ENCODE results near the gene ILKAP.
A peak's percentile ranks its signal among the peaks of the same experiment; 100 is the strongest.

ILKAP gene

DNA sequence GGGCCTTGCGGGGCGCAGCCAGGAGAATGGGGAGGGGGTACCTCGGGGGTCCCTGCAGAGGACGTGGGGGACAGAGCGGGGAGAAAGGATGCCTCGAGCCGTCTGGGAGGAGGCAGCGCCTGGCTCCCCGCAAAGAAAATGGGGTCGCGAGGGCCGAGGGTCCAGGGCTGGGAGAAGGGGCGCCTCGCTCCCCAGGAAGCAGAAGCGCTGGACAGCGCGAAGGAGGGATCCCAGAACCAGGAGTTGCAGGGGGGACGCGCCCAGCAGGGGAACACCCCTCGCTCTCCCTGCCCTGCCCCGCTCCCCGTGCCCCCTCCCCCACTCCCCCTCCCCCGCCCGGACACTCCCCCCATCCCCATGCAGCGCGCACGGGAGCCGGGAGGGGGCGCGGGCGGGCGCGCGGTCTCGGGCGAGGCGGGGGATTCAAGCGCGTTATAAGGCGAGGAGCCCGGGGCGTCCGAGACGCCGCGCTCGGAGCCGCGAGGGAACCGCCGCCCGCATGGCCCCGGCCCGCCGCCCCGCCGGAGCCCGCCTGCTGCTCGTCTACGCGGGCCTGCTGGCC is 44.9 kb downstream of the ILKAP start, which contains the start of gene ERFE:
ERFE (plus strand) TSS at position 462 of the 562 bp plus-strand sequence; CDS start at position 500, 38 bp downstream.
- ATAC-seq, result peak; percentile 60

DNA sequence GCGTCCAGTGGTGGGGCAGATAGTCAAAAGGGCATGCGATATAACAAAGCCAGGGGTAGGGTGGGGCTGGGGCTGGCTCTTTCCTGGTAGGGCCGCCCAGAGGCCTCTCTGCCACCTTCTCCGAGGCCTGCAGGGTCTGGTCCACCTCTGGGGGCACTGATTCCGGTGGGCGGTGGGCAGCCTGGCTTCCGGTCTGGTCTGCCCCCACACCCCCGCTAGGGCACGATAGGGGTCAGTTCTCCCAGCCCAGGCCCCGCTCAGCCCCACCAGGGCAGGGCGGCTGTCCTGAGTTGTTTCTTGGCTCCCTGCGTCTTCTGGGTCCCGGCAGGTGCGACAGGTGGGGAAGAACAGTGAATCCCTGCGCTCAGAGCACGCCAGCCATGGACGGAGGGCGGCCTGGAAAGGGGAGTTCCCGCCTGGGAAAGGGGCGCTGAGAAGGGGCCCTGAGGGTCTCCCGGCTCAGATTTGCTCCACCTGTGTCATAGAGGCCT is 45.4 kb downstream of the ILKAP start:
- ATAC-seq, result no peak
- no peak for DNase-seq
- peaks cover 17% of the 10 kb centered on the region for H3K27me3 Mint-ChIP-seq
- H3K9me3 Mint-ChIP-seq, result no peaks in the 10 kb centered on the region
- H3K27ac Mint-ChIP-seq, result no peak overlapping the region
- peaks cover 5% of the 10 kb centered on the region for H3K4me1 Mint-ChIP-seq
- H3K36me3 Mint-ChIP-seq (ENCODE audit: low read depth), result no peaks in the 10 kb centered on the region
- H3K4me3 Mint-ChIP-seq, result no peak overlapping the region

More for the DNA sequence above, 44.9 kb downstream of the ILKAP start, which contains the start of gene ERFE:
- H3K4me1 Mint-ChIP-seq, result peaks cover 5% of the 10 kb centered on the region
- H3K27ac Mint-ChIP-seq, result no peak within 1 kb of the TSS
- H3K36me3 Mint-ChIP-seq (ENCODE audit: low read depth), result no peaks in the 10 kb centered on the region
- H3K4me3 Mint-ChIP-seq, result peak within 1 kb of the TSS; percentile 43
- H3K27me3 Mint-ChIP-seq, result peaks cover 20% of the 10 kb centered on the region
- no peaks in the 10 kb centered on the region for H3K9me3 Mint-ChIP-seq
- peak; percentile 70 for DNase-seq

DNA sequence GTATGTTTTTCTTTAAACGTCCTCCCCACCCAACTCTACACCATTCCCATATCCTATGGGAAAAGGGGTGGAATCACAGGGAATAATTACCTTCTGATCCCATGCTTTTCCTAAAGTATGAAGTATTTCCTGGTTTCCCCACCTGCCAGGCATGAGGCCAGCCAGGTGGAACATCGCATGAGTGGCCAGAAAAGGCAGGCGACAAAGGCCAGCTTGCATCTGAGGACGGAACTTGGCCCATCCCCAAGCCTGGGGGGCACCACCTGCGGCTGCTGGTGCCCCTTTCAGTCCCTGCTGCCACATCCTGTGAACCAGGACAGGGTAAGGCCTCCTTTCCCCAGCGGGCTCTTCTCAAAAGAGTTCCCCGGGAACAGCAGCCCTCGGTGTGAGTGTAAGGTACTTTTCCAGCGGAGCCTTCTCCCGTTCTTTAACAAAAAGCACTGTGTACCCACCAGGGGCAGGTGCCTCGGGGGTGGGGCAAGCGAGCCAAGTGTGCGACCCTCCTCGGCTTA is 45.9 kb downstream of the ILKAP start:
- Mint-ChIP-seq H3K27me3 (peaks cover 17% of the 10 kb centered on the region), H3K9me3 (no peaks in the 10 kb centered on the region), H3K4me1 (peaks cover 5% of the 10 kb centered on the region), H3K36me3 (ENCODE audit: low read depth) (no peaks in the 10 kb centered on the region), H3K4me3 (no peak overlapping the region), H3K27ac (no peak overlapping the region)
- no peak for ATAC-seq
- no peak for DNase-seq

DNA sequence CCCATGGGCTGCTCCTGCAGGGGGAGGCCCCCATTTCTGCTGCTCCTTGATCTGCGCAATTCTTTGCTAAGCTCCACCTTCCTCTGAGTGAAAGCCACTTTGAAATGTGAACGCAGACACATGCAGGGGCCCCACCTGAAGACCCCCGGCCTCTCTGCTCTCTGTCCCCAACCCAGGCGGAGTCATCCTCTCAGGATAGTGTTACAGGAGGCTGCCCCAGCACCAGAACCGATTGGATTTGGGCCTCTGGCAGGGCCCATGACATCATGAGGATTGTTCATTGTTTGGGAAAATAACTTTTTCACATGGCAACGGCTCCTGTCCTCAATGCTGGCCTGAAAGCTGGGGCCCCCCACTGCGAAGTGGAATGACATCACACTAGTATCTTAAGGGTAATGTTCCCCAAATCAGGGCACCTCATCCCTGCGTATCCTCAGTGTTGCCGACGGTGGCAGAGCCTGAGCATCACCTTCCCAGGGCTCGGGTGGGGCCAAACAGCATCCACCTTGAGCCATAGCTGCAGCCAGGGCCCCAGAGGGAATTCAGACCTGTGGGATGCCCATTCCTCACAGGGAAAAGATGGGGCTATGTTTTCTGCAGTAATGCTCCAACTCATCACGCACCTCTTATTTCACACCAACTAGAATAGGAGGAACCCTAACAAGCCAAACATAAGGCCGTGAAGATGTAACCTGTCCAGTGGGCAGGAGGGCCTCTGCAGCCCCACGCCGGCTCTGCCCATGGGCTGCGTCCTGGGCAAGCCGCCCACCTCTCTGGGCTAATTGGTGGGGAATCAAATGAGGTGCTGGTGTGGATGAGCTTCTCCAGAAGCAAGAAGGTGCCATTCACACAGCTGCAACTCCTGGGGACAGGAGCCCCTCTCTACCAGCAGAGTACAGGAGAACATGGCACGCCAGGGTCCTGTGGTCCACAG is 47.5 kb downstream of the ILKAP start:
- ATAC-seq (no peak), DNase-seq (no peak)
- no peak overlapping the region for H3K4me3 Mint-ChIP-seq
- H3K4me1 Mint-ChIP-seq, result peaks cover 5% of the 10 kb centered on the region
- no peaks in the 10 kb centered on the region for H3K36me3 Mint-ChIP-seq (ENCODE audit: low read depth)
- H3K27me3 Mint-ChIP-seq, result peaks cover 16% of the 10 kb centered on the region
- no peak overlapping the region for H3K27ac Mint-ChIP-seq
- no peaks in the 10 kb centered on the region for H3K9me3 Mint-ChIP-seq

DNA sequence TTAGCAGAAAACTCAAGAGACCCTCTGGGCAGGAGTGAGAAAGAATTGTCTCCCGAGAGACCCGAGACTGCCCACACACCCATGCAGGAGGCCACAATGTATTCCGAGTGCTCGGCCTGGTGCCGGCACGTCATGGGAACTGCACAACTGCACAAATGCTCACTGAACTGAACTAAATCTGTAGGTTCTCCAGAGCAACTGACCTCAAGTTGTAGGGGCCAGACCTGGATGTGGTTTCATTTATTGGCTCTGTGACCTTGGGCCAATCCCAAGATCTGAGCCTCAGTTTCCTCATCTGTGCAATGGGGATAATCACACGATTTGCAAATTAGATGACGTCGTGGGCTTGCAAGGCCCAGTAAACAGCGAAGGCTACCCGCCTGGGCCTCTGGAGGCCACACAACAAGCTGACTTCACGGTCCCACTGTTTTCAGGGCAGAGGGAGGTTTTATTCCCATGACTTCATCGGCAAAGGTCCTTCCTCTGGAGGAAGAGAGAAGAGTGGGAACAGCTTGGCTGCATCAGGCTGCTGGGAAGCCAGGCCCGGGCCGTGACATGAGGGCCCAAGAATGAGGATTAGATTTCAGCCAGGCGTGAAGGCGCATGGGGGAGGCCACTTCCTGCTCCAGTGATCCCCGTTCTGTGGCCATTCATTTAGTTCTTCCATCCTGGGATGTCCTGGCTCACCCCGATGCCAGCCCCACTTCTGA is 48.3 kb downstream of the ILKAP start:
- Mint-ChIP-seq H3K4me1 (peaks cover 5% of the 10 kb centered on the region), H3K4me3 (no peak overlapping the region), H3K36me3 (ENCODE audit: low read depth) (no peaks in the 10 kb centered on the region), H3K27me3 (peaks cover 10% of the 10 kb centered on the region), H3K9me3 (no peaks in the 10 kb centered on the region), H3K27ac (no peak overlapping the region)
- ATAC-seq (no peak), DNase-seq (no peak)

DNA sequence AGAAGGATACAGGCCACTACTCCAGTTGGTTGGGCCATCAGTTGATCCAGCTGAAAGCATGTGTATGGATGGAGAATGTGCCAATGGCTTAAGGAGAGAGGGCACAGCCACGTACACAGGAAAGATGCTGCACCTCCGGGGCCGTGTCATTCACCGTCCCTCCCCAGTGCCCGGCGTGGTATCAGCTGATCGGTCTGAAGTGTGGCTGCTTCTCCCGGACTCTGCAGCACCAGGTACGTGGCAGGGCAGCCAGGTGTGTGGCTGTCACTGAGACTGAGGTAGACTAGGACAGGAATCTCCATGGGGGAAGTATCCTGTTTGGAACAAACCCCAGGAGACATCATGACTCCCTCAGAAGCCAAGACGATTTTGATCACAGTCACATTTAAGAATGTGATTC is 48.9 kb downstream of the ILKAP start:
- peaks cover 4% of the 10 kb centered on the region for H3K4me1 Mint-ChIP-seq
- no peaks in the 10 kb centered on the region for H3K36me3 Mint-ChIP-seq (ENCODE audit: low read depth)
- ATAC-seq (no peak), DNase-seq (no peak)
- no peak overlapping the region for H3K27ac Mint-ChIP-seq
- H3K4me3 Mint-ChIP-seq, result no peak overlapping the region
- no peaks in the 10 kb centered on the region for H3K9me3 Mint-ChIP-seq
- H3K27me3 Mint-ChIP-seq, result peaks cover 6% of the 10 kb centered on the region

DNA sequence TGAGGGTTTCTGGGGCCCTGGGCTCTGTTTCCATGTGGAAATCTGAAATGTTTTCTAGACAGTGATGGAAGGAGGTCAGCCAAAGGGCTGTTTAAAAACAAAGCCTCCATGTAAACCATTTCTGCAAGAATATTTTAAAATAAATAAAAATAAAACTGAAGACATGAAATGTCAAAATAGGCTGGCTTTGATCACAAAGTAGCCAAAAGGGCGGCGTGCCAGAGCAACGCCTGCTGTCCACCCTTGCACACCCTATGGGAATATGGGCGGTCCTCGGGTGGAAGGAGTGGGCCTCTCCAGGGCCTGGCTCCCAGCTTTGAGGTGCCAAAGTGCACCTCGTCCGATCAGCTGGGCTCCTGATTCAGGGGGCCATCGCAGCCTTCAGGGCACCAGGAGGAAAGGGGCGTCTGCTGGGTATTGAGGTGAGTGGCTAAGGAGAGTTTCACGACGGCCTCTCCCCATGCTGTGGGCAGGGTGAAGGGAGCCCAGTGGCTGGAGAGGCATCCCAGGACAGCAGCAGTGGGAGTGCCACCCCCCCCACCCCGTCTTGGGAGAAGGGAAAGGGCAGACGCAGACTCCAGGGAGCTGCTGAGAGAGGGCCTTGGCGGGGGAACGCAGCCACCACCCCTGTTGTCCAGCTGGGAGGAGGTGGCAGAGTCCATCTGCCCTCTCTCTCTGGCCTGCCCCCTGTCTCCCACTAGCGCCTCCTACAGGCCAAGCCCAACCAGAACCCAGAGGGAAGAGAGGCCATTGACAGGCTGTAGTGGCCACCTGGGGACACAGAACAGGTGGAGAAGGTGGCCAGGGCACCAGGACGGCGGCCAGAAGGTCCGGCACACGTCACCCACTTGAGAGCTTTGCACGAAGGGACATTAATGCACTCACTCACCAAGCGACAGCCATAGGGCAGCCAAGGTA is 50.5 kb downstream of the ILKAP start:
- Mint-ChIP-seq H3K9me3 (no peaks in the 10 kb centered on the region), H3K4me3 (no peak overlapping the region), H3K27me3 (peaks cover 2% of the 10 kb centered on the region), H3K4me1 (no peaks in the 10 kb centered on the region), H3K27ac (no peak overlapping the region), H3K36me3 (ENCODE audit: low read depth) (no peaks in the 10 kb centered on the region)
- DNase-seq, result no peak
- ATAC-seq, result no peak

DNA sequence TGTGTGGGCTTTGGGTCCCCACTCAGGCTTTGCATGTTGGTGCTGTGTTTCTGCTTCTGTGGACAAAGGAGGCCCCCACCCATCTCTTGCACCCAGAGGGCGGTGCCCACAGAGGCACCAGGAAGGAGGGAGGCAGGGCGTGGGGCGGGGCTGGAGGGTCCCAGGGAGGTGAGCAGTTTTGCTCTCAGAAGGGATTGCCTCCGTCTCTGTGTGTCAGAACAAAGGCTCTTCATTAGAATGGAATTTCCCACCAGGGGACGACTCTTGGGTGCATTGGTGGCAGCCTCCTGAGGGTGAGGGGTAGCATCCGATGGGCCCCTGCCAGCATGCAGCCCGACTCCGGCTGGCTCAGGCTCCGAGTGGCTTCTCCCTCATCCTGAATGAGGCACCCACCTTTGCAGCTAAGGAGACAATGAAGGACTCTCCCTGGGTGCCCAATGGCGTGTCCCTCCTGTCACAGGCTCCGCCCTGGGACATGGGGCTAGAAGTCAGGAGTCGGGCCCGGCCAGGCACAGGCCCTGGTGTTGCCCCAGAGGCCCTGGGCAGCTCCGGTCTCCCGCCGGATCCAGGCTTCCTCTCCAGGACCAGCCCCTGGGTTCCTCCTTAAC is 51.8 kb downstream of the ILKAP start:
- H3K36me3 Mint-ChIP-seq (ENCODE audit: low read depth), result no peaks in the 10 kb centered on the region
- H3K9me3 Mint-ChIP-seq, result no peaks in the 10 kb centered on the region
- DNase-seq (no peak), ATAC-seq (no peak)
- no peak overlapping the region for H3K4me3 Mint-ChIP-seq
- H3K27me3 Mint-ChIP-seq, result no peaks in the 10 kb centered on the region
- H3K27ac Mint-ChIP-seq, result no peak overlapping the region
- no peaks in the 10 kb centered on the region for H3K4me1 Mint-ChIP-seq

DNA sequence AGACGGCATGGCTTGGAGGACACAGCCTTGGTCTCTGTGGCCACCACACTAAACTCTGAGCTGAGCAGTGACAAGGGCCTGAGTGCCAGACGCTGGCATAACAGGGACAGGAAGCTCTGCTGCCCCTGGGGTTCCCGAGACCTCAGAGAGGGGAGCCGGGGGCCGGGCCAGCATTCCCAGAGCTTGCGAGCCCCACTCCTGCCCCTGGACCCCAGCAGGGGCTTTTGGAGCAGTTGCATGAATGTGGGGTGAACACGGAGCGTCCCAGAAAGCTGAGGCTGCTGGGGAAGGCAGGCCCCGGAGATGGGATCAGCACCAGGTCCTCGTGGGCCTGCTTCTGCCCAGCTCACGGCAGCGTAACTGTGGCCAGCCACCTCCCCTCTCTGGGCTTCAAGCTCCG is 52.3 kb downstream of the ILKAP start:
- H3K9me3 Mint-ChIP-seq, result no peaks in the 10 kb centered on the region
- no peak for ATAC-seq
- DNase-seq, result no peak
- no peaks in the 10 kb centered on the region for H3K27me3 Mint-ChIP-seq
- no peaks in the 10 kb centered on the region for H3K36me3 Mint-ChIP-seq (ENCODE audit: low read depth)
- no peaks in the 10 kb centered on the region for H3K4me1 Mint-ChIP-seq
- no peak overlapping the region for H3K4me3 Mint-ChIP-seq
- no peak overlapping the region for H3K27ac Mint-ChIP-seq

DNA sequence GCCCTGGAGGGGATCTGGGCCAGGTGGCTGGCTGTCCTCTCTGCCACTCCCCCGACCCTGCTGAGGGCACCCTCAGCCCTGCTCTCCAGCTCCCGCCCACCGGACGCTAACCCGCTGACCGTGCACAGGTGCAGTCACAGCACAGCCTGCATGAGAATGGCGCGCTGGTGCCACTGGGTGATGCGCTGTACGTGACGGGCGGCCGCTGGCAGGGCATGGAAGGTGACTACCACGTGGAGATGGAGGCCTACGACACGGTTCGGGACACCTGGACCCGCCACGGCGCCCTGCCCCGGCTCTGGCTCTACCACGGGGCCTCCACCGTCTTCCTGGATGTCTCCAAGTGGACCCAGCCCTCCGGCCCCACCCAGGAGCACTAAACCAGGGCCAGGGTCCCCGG is 52.8 kb downstream of the ILKAP start:
- ATAC-seq (no peak), DNase-seq (no peak)
- Mint-ChIP-seq H3K36me3 (ENCODE audit: low read depth) (no peaks in the 10 kb centered on the region), H3K4me1 (no peaks in the 10 kb centered on the region), H3K27me3 (no peaks in the 10 kb centered on the region), H3K9me3 (no peaks in the 10 kb centered on the region), H3K4me3 (no peak overlapping the region), H3K27ac (no peak overlapping the region)

DNA sequence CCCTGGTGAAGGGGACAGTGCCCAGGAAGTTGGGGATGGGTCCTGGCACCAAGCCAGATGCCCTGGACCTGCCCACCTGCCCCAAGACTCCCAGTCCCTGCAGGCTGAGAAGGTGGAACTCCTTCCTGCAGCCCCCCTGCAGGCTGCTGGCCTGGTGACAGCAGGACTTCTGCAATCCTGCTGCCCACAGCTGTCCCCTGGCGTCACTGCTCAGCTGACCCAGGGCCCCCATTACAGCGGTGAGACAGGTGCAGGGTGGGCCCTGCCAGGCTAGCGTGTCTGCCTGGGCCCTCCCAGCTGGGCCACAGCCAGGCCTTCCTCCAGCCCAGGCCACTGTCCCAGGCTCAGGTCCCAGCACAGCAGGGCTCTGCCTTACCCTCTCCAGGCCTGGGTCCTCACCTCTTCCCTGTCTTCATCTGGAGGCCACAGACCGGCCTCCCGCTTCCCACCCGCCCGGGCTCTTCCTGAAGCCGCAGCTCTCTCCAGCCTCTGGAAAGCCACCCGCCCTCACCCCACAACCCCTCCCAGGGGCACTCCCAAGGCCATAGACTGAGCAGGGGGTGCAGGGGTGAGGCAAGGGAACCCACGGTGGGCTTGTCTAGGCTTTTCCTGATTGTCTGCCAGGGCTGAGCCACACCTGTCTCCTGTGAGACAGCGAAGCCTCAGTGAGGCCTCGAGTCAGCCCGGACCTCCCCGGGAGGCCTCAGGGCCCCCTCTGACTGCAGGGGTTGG is 53.5 kb downstream of the ILKAP start:
- H3K4me3 Mint-ChIP-seq, result no peak overlapping the region
- no peaks in the 10 kb centered on the region for H3K4me1 Mint-ChIP-seq
- ATAC-seq, result no peak
- H3K9me3 Mint-ChIP-seq, result no peaks in the 10 kb centered on the region
- H3K27ac Mint-ChIP-seq, result no peak overlapping the region
- H3K36me3 Mint-ChIP-seq (ENCODE audit: low read depth), result no peaks in the 10 kb centered on the region
- DNase-seq, result no peak
- H3K27me3 Mint-ChIP-seq, result no peaks in the 10 kb centered on the region

DNA sequence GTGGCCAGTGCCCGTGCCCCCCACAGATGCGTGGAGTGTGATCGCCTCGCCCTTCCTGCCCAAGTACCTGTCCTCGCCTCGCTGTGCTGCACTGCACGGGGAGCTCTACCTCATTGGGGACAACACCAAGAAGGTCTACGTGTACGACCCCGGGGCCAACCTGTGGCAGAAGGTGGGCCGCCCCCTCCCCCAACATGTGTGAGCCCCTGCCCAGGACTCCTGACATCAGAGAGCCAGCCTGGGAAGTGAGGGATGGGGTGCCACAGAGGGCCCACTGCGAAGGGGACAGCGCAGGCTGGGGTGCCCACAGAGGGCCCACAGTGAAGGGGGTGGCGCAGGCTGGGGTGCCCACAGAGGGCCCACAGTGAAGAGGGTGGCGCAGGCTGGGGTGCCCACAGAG is 54.5 kb downstream of the ILKAP start:
- ATAC-seq, result no peak
- Mint-ChIP-seq H3K27ac (no peak overlapping the region), H3K27me3 (no peaks in the 10 kb centered on the region)

More for the DNA sequence above, 54.5 kb downstream of the ILKAP start:
- no peaks in the 10 kb centered on the region for H3K9me3 Mint-ChIP-seq
- no peaks in the 10 kb centered on the region for H3K4me1 Mint-ChIP-seq
- DNase-seq, result no peak
- no peak overlapping the region for H3K4me3 Mint-ChIP-seq
- no peaks in the 10 kb centered on the region for H3K36me3 Mint-ChIP-seq (ENCODE audit: low read depth)

All from activated naive CD8-positive, alpha-beta T cell treated with anti-CD3 and anti-CD28 coated beads, Interleukin-2, amount 50 U/mL, for 24 hours (primary cell).